Measurements from ENCODE around the gene PEX11A. TPM values are rescaled to one million over a fixed set of nuclear protein-coding genes. Genes with fewer than 3 reads are reported as not detected.

PEX11A gene
- total and polyA plus RNA-seq, 2 donors (not counting 1 experiment from before 2014, with no cell fraction given): 0.78 to 2.4 TPM

DNA sequence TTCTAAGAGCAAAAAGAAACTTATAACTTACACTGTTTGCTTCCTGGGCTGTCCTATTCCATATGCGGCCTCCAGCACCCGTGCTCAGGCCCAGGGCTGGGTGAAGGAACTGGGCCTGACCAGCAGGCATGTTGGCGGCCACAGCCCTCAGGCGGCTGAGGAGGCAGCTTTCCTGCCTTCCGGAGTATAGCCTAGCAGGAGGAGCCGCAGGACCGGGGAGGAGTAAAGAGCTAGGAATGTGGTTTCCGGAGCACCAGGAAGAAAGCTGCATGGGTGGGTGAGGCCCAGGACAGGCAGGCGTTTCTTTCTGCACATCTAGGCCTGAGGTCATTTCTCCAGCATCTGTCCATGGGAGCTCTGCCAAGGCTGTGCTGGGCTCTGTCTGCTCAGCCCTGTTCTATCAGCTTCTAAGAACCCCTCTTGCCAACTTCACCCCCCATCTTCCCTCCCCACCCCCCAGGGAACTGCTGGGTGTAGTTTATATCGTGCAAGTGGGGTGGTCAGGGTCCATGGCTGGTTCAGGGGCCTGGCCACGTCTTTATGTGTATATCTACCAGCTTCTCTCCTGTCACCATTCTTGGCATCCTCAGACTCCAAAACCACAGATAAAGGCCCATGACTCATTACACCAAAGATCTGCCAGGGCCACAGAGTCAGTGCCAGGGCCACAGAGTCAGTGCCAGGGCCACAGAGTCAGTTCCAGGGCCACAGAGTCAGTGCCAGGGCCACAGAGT, 27.5 kb downstream of the PEX11A start:
- H3K27me3 Mint-ChIP-seq: peaks cover 49% of the 10 kb centered on the region
- TF ChIP-seq, protein P1, sequence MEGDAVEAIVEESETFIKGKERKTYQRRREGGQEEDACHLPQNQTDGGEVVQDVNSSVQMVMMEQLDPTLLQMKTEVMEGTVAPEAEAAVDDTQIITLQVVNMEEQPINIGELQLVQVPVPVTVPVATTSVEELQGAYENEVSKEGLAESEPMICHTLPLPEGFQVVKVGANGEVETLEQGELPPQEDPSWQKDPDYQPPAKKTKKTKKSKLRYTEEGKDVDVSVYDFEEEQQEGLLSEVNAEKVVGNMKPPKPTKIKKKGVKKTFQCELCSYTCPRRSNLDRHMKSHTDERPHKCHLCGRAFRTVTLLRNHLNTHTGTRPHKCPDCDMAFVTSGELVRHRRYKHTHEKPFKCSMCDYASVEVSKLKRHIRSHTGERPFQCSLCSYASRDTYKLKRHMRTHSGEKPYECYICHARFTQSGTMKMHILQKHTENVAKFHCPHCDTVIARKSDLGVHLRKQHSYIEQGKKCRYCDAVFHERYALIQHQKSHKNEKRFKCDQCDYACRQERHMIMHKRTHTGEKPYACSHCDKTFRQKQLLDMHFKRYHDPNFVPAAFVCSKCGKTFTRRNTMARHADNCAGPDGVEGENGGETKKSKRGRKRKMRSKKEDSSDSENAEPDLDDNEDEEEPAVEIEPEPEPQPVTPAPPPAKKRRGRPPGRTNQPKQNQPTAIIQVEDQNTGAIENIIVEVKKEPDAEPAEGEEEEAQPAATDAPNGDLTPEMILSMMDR (IDR thresholded peaks at IDR 0.05): no peak
- 50% methylated on average over 9 of the region's 11 CpGs for WGBS (ENCODE audit: insufficient coverage)
- H3K4me1 Mint-ChIP-seq: peaks cover 7% of the 10 kb centered on the region
- ChIA-PET CTCF (no interaction called here), POLR2A (no interaction called here)
- no peaks in the 10 kb centered on the region for H3K36me3 ChIP-seq (replicated peaks in 1 of 2; ENCODE audit: control extremely low read depth in 1 of 2, control insufficient read depth in 1 of 2, extremely low read depth in 1 of 2, insufficient read depth in 2 of 2, low read length in 1 of 2)
- no peaks in the 10 kb centered on the region for H3K9me3 ChIP-seq (ENCODE audit: control extremely low read depth in 1 of 3, control insufficient read depth in 2 of 3, insufficient read depth in 1 of 3, low read length in 2 of 3)
- no peak overlapping the region for H3K27ac Mint-ChIP-seq
- no peak overlapping the region for H3K4me3 Mint-ChIP-seq
- intact Hi-C loops (cut with micrococcal nuclease): no loop called here
- H3K9me3 Mint-ChIP-seq (ENCODE audit: insufficient read depth): no peaks in the 10 kb centered on the region
- H3K27me3 ChIP-seq (replicated peaks in 1 of 4; ENCODE audit: control extremely low read depth in 1 of 4, control insufficient read depth in 3 of 4, insufficient read depth in 4 of 4, low read length in 3 of 4): peaks cover 0 to 24% (median 6%) of the 10 kb centered on the region in 4 experiments
- H3K4me2 ChIP-seq (replicated peaks; ENCODE audit: low read depth, low read length, poor library complexity, severe bottlenecking): no peak overlapping the region
- no peaks in the 10 kb centered on the region for H3K79me2 ChIP-seq (ENCODE audit: control insufficient read depth, insufficient read depth, low read length)
- H4K20me1 ChIP-seq (ENCODE audit: control insufficient read depth, insufficient read depth, low read length, poor library complexity, severe bottlenecking): no peaks in the 10 kb centered on the region
- DNase-seq (no peak), ATAC-seq (ENCODE audit: low read depth) (no peak)
- no peak overlapping the region for H3K4me3 ChIP-seq (ENCODE audit: control extremely low read depth in 1 of 5, extremely low read depth in 1 of 5, insufficient read depth in 1 of 5, low read depth in 2 of 5, low read length in 4 of 5)
- no peak overlapping the region for H3K9ac ChIP-seq (ENCODE audit: low read length)
- H2AFZ ChIP-seq (ENCODE audit: insufficient read depth, low read depth, low read length, poor library complexity, severe bottlenecking): no peak overlapping the region
- H3K27ac ChIP-seq (ENCODE audit: low read length in 2 of 2): no peak overlapping the region
- peaks cover 0 to 7% of the 10 kb centered on the region in 2 donors for H3K4me1 ChIP-seq (ENCODE audit: control insufficient read depth in 2 of 2, insufficient read depth in 2 of 2, low read length in 2 of 2)

DNA sequence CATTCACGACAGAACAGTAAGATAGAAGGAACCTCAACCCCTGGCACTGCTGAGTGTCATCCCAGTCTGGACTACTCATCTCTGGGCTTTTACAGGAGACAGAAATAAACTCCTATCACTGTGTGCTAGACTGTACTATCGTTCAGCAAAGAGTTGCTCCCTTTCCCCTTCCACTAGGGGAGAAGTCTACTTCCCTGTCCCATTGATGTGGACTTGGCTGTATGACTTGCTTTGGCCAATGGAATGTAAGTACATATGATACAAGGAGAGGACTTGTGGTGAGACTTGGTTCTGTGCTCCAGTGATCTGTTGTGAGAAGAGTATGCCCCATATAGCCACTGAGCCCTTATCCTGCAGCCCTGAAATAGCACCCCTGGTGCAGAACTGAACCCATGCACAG, 30.0 kb downstream of the PEX11A start:
- Histone ChIP-seq H3K27me3 (replicated peaks in 1 of 4; ENCODE audit: control extremely low read depth in 1 of 4, control insufficient read depth in 3 of 4, insufficient read depth in 4 of 4, low read length in 3 of 4) (peaks cover 0 to 22% (median 14%) of the 10 kb centered on the region in 4 experiments), H3K27ac (ENCODE audit: low read length in 2 of 2) (no peak overlapping the region), H3K4me2 (replicated peaks; ENCODE audit: low read depth, low read length, poor library complexity, severe bottlenecking) (no peak overlapping the region), H4K20me1 (ENCODE audit: control insufficient read depth, insufficient read depth, low read length, poor library complexity, severe bottlenecking) (no peaks in the 10 kb centered on the region), H3K9me3 (ENCODE audit: control extremely low read depth in 1 of 3, control insufficient read depth in 2 of 3, insufficient read depth in 1 of 3, low read length in 2 of 3) (no peaks in the 10 kb centered on the region), H3K36me3 (replicated peaks in 1 of 2; ENCODE audit: control extremely low read depth in 1 of 2, control insufficient read depth in 1 of 2, extremely low read depth in 1 of 2, insufficient read depth in 2 of 2, low read length in 1 of 2) (no peaks in the 10 kb centered on the region), H3K79me2 (ENCODE audit: control insufficient read depth, insufficient read depth, low read length) (no peaks in the 10 kb centered on the region), H2AFZ (ENCODE audit: insufficient read depth, low read depth, low read length, poor library complexity, severe bottlenecking) (no peak overlapping the region), H3K9ac (ENCODE audit: low read length) (no peak overlapping the region), H3K4me1 (ENCODE audit: control insufficient read depth in 2 of 2, insufficient read depth in 2 of 2, low read length in 2 of 2) (peaks cover 0 to 3% of the 10 kb centered on the region in 2 donors), H3K4me3 (ENCODE audit: control extremely low read depth in 1 of 5, extremely low read depth in 1 of 5, insufficient read depth in 1 of 5, low read depth in 2 of 5, low read length in 4 of 5) (no peak overlapping the region)
- no peak for DNase-seq
- CTCF ChIA-PET: no interaction called here
- Mint-ChIP-seq H3K9me3 (ENCODE audit: insufficient read depth) (no peaks in the 10 kb centered on the region), H3K27me3 (peaks cover 68% of the 10 kb centered on the region), H3K27ac (no peak overlapping the region), H3K4me1 (peaks cover 10% of the 10 kb centered on the region), H3K4me3 (no peak overlapping the region)
- intact Hi-C loops (cut with micrococcal nuclease): no loop called here
- 88% methylated on average over 1 of the region's 2 CpGs for WGBS (ENCODE audit: insufficient coverage)
- no peak for ATAC-seq (ENCODE audit: low read depth)
- POLR2A ChIA-PET: no interaction called here
- TF ChIP-seq EZH2 (IDR thresholded peaks at IDR 0.05; ENCODE audit: borderline replicate concordance, insufficient read depth, low read depth, low read length, poor library complexity, severe bottlenecking): no peak
- TF ChIP-seq, protein P1 (IDR thresholded peaks at IDR 0.05): no peak
